GM12873 (cell line): ENCODE data around the gene PDE5A.

ENCODE experiments used
- CTCF ChIP-seq: IDR thresholded peaks from 2 replicates; pipeline ENCODE4 v1.5.1; 2012; ENCODE audit warnings: low read depth, mild to moderate bottlenecking, moderate library complexity, low read length, control low read depth; ENCODE audit not compliant: insufficient read depth; ENCODE audit errors: missing control alignments

Gene PDE5A

GRCh38 chr4:119549639-119550038 lies 79.0 kb downstream of the PDE5A start:
- TF ChIP-seq CTCF: no peak

- TF ChIP-seq CTCF: no peak
Measured at GRCh38 chr4:119543779-119544178, 84.8 kb downstream of the PDE5A start.

- no peak for TF ChIP-seq CTCF
Measured at GRCh38 chr4:119543187-119543586, 85.4 kb downstream of the PDE5A start.

GRCh38 chr4:119540249-119540648 lies 88.4 kb downstream of the PDE5A start:
- no peak for TF ChIP-seq CTCF

- no peak for TF ChIP-seq CTCF
Measured at GRCh38 chr4:119537586-119537985, 91.0 kb downstream of the PDE5A start.

- no peak for TF ChIP-seq CTCF
Measured at GRCh38 chr4:119536572-119537528, 91.8 kb downstream of the PDE5A start.

- no peak for TF ChIP-seq CTCF
Measured at GRCh38 chr4:119532319-119532718, 96.3 kb downstream of the PDE5A start.
